ENCODE measurements around the gene CAMKK1.

The CAMKK1 gene

GRCh38 chr17:3893003-3893719, at the start of gene CAMKK1:
TSS of gene CAMKK1 (minus strand) at chr17:3893053. CDS start at chr17:3885687, 7,366 bp downstream.
- peak; percentile 94 for DNase-seq

- no peak for DNase-seq
Measured at GRCh38 chr17:3940965-3941698, 48.3 kb upstream of the CAMKK1 start.

- no peak for DNase-seq
Measured at GRCh38 chr17:3937359-3937758, 44.5 kb upstream of the CAMKK1 start.

- no peak for DNase-seq
Measured at GRCh38 chr17:3935825-3936355, 43.0 kb upstream of the CAMKK1 start.

- peak; percentile 51 for DNase-seq
Measured at GRCh38 chr17:3935140-3935542, 42.3 kb upstream of the CAMKK1 start.

GRCh38 chr17:3929764-3930163, 36.9 kb upstream of the CAMKK1 start:
- no peak for DNase-seq

- no peak for DNase-seq
Measured at GRCh38 chr17:3929181-3929580, 36.3 kb upstream of the CAMKK1 start.

- no peak for DNase-seq
Measured at GRCh38 chr17:3928406-3928805, 35.6 kb upstream of the CAMKK1 start.

GRCh38 chr17:3927628-3928340, 34.9 kb upstream of the CAMKK1 start:
- DNase-seq: no peak

- no peak for DNase-seq
Measured at GRCh38 chr17:3926860-3927627, 34.2 kb upstream of the CAMKK1 start.

- no peak for DNase-seq
Measured at GRCh38 chr17:3925684-3926485, 33.0 kb upstream of the CAMKK1 start.

GRCh38 chr17:3924512-3925350, 31.9 kb upstream of the CAMKK1 start:
- no peak for DNase-seq

- DNase-seq: no peak
Measured at GRCh38 chr17:3923466-3924190, 30.8 kb upstream of the CAMKK1 start.

GRCh38 chr17:3922765-3923164, 29.9 kb upstream of the CAMKK1 start:
- DNase-seq: no peak

GRCh38 chr17:3921502-3922319, 28.9 kb upstream of the CAMKK1 start:
- DNase-seq: no peak

- no peak for DNase-seq
Measured at GRCh38 chr17:3921006-3921405, 28.2 kb upstream of the CAMKK1 start.

GRCh38 chr17:3919123-3919624, 26.3 kb upstream of the CAMKK1 start:
- DNase-seq: no peak

GRCh38 chr17:3918372-3919122, 25.7 kb upstream of the CAMKK1 start:
- no peak for DNase-seq
